ENCODE data around the gene KCNH8. TPM values are rescaled to one million over a fixed set of nuclear protein-coding genes. Genes with fewer than 3 reads are reported as not detected.

Gene KCNH8
- polyA plus RNA-seq, 1 donor from 2014 or later, result 28.9 TPM

- H3K79me2 ChIP-seq (replicated peaks; ENCODE audit: insufficient read depth, low read length), result no peaks in the 10 kb centered on the region
- H3K27ac ChIP-seq (ENCODE audit: low read length), result no peak overlapping the region
- H3K27me3 ChIP-seq (ENCODE audit: insufficient read depth, low read depth, low read length), result no peaks in the 10 kb centered on the region
- TF ChIP-seq SMC3 (conservative IDR thresholded peaks at IDR 0.05; ENCODE audit: poor library complexity) (no peak), REST (IDR thresholded peaks at IDR 0.05; ENCODE audit: borderline replicate concordance) (no peak), CTCF (IDR thresholded peaks at IDR 0.05; ENCODE audit: poor library complexity, severe bottlenecking) (no peak), TAF1 (IDR thresholded peaks at IDR 0.05; ENCODE audit: low read depth) (no peak), MXI1 (conservative IDR thresholded peaks at IDR 0.05; ENCODE audit: poor library complexity, severe bottlenecking) (no peak)
- no peak overlapping the region for H3K4me2 ChIP-seq (ENCODE audit: low read length)
- H2AFZ ChIP-seq (ENCODE audit: low read depth, low read length), result no peak overlapping the region
- H4K20me1 ChIP-seq (ENCODE audit: insufficient read depth), result no peaks in the 10 kb centered on the region
- no peak overlapping the region for H3K4me3 ChIP-seq (ENCODE audit: low read length)
- no peaks in the 10 kb centered on the region for H3F3A ChIP-seq (ENCODE audit: insufficient read depth, low read length, poor library complexity, severe bottlenecking)
- H3K36me3 ChIP-seq (ENCODE audit: insufficient read depth, low read length), result no peaks in the 10 kb centered on the region
- H3K9me2 ChIP-seq (ENCODE audit: insufficient read depth, low read length), result no peaks in the 10 kb centered on the region
- H3K9ac ChIP-seq (ENCODE audit: low read length), result no peak overlapping the region
- H3K9me3 ChIP-seq (ENCODE audit: low read length), result no peaks in the 10 kb centered on the region
Observed at GRCh38 chr3:19541284-19541683, 393.0 kb downstream of the KCNH8 start.

GRCh38 chr3:19543212-19543841 lies 395.0 kb downstream of the KCNH8 start:
- no peak for TF ChIP-seq EP300 (conservative IDR thresholded peaks at IDR 0.05; ENCODE audit: poor library complexity, severe bottlenecking)
- TF ChIP-seq TAF1 (IDR thresholded peaks at IDR 0.05; ENCODE audit: low read depth), result no peak
- TF ChIP-seq RAD21 (conservative IDR thresholded peaks at IDR 0.05), result no peak
- no peak for TF ChIP-seq MXI1 (conservative IDR thresholded peaks at IDR 0.05; ENCODE audit: poor library complexity, severe bottlenecking)
- peak; percentile 47 for TF ChIP-seq CTCF (IDR thresholded peaks at IDR 0.05; ENCODE audit: poor library complexity, severe bottlenecking)
- peak; percentile 15 for TF ChIP-seq SMC3 (conservative IDR thresholded peaks at IDR 0.05; ENCODE audit: poor library complexity)
- Histone ChIP-seq H4K20me1 (ENCODE audit: insufficient read depth) (no peaks in the 10 kb centered on the region), H3K27ac (ENCODE audit: low read length) (no peak overlapping the region), H2AFZ (ENCODE audit: low read depth, low read length) (no peak overlapping the region), H3K9me3 (ENCODE audit: low read length) (no peaks in the 10 kb centered on the region), H3F3A (ENCODE audit: insufficient read depth, low read length, poor library complexity, severe bottlenecking) (no peaks in the 10 kb centered on the region), H3K9ac (ENCODE audit: low read length) (no peak overlapping the region), H3K79me2 (replicated peaks; ENCODE audit: insufficient read depth, low read length) (no peaks in the 10 kb centered on the region), H3K4me3 (ENCODE audit: low read length) (no peak overlapping the region), H3K27me3 (ENCODE audit: insufficient read depth, low read depth, low read length) (no peaks in the 10 kb centered on the region), H3K9me2 (ENCODE audit: insufficient read depth, low read length) (no peaks in the 10 kb centered on the region), H3K4me2 (ENCODE audit: low read length) (no peak overlapping the region), H3K36me3 (ENCODE audit: insufficient read depth, low read length) (no peaks in the 10 kb centered on the region)
